Large intestine (tissue), 3 donors: ENCODE data around the gene TTC32. TPM values are rescaled to one million over a fixed set of nuclear protein-coding genes. Genes with fewer than 3 reads are reported as not detected.
"Not testable (repeated sequence)": the region's sequence is repeated elsewhere in the genome, so short reads cannot be mapped to it uniquely, and the experiment has no call there.

Source experiments
- DNase-seq, 2 donors: peaks; one replicate each; pipeline versions ENCODE4 v3.0.0 to v3.0.0-alpha.2; 2013
- H3K27ac ChIP-seq: one replicate; pipeline ENCODE4 v1.5.1; 2013; ENCODE audit warnings: low read length
- H3K27me3 ChIP-seq: 2 replicates; pipeline ENCODE4 v1.6.1; 2013; ENCODE audit warnings: low read length; ENCODE audit not compliant: control insufficient read depth, insufficient read depth
- H3K36me3 ChIP-seq: 2 replicates; pipeline ENCODE4 v1.6.1; 2013; ENCODE audit warnings: low read length; ENCODE audit not compliant: control insufficient read depth, insufficient read depth
- H3K4me1 ChIP-seq: one replicate; pipeline ENCODE4 v1.6.1; 2013; ENCODE audit warnings: low read length; ENCODE audit not compliant: control insufficient read depth, insufficient read depth
- H3K4me3 ChIP-seq: one replicate; pipeline ENCODE4 v1.5.1; 2013; ENCODE audit warnings: low read length
- H3K9me3 ChIP-seq: one replicate; pipeline ENCODE4 v1.6.1; 2013; ENCODE audit warnings: mild to moderate bottlenecking, low read depth, low read length, moderate library complexity; ENCODE audit not compliant: control insufficient read depth
- WGBS: methylation state at CpG from one replicate; pipeline ENCODE4 v1.1.5; 2013; ENCODE audit warnings: low lambda C conversion rate; ENCODE audit not compliant: insufficient coverage; 5-methylcytosine and 5-hydroxymethylcytosine counted together
- polyA plus RNA-seq: library from polyadenylated mRNA; unstranded; fragments of 120-200 nt; gene quantifications from one replicate; pipeline ENCODE4 v1.2.1, GENCODE V29; 2013

TTC32 gene
- polyA plus RNA-seq, 1 donor: 24.0 TPM

GRCh38 chr2:19899985-19900930 lies 1.5 kb downstream of the TTC32 start:
- Histone ChIP-seq H3K27me3 (no peaks in the 10 kb centered on the region), H3K4me1 (peaks cover 2% of the 10 kb centered on the region), H3K9me3 (no peaks in the 10 kb centered on the region), H3K4me3 (peak overlapping the region; percentile 88), H3K27ac (peak overlapping the region; percentile 94), H3K36me3 (no peaks in the 10 kb centered on the region)
- 38% methylated on average over 4 of the region's 11 CpGs for WGBS
- peak; percentile 11 to 57 for DNase-seq

- Histone ChIP-seq H3K4me1 (peaks cover 2% of the 10 kb centered on the region), H3K4me3 (no peak overlapping the region), H3K9me3 (no peaks in the 10 kb centered on the region), H3K27me3 (no peaks in the 10 kb centered on the region), H3K27ac (no peak overlapping the region), H3K36me3 (no peaks in the 10 kb centered on the region)
- whole genome bisulfite sequencing: 80% methylated on average over 2 of the region's 7 CpGs
- no peak for DNase-seq
These were observed 3.0 kb downstream of the TTC32 start for GRCh38 chr2:19898592-19899329.

- Histone ChIP-seq H3K4me3 (no peak overlapping the region), H3K27me3 (no peaks in the 10 kb centered on the region), H3K27ac (no peak overlapping the region), H3K36me3 (no peaks in the 10 kb centered on the region), H3K4me1 (peaks cover 2% of the 10 kb centered on the region), H3K9me3 (no peaks in the 10 kb centered on the region)
- WGBS: 79% methylated on average over 3 of the region's 5 CpGs
- no peak for DNase-seq
These were observed 4.0 kb downstream of the TTC32 start for GRCh38 chr2:19897623-19898245.

GRCh38 chr2:19895535-19895934 lies 6.2 kb downstream of the TTC32 start:
- Histone ChIP-seq H3K36me3 (no peaks in the 10 kb centered on the region), H3K4me1 (peaks cover 2% of the 10 kb centered on the region), H3K27ac (no peak overlapping the region), H3K4me3 (no peak overlapping the region), H3K9me3 (no peaks in the 10 kb centered on the region), H3K27me3 (no peaks in the 10 kb centered on the region)
- no peak for DNase-seq
- WGBS: 56% methylated on average over 1 of the region's 3 CpGs

GRCh38 chr2:19894134-19894792 lies 7.5 kb downstream of the TTC32 start:
- Histone ChIP-seq H3K9me3 (no peaks in the 10 kb centered on the region), H3K4me1 (peaks cover 2% of the 10 kb centered on the region), H3K27me3 (no peaks in the 10 kb centered on the region), H3K27ac (no peak overlapping the region), H3K4me3 (no peak overlapping the region), H3K36me3 (no peaks in the 10 kb centered on the region)
- WGBS: 88% methylated on average over 3 of the region's 4 CpGs
- DNase-seq: no peak

- no peak overlapping the region for H3K27ac ChIP-seq
- no peak for DNase-seq
- H3K27me3 ChIP-seq: no peaks in the 10 kb centered on the region
- no peak overlapping the region for H3K4me3 ChIP-seq
- WGBS: 100% methylated on average over 1 of the region's 4 CpGs
- H3K9me3 ChIP-seq: no peaks in the 10 kb centered on the region
- H3K4me1 ChIP-seq: no peaks in the 10 kb centered on the region
- no peaks in the 10 kb centered on the region for H3K36me3 ChIP-seq
These were observed 8.2 kb downstream of the TTC32 start for GRCh38 chr2:19893520-19894133.

- not testable (repeated sequence) for H3K9me3 ChIP-seq, H3K27ac ChIP-seq, H3K27me3 ChIP-seq, H3K4me3 ChIP-seq, H3K4me1 ChIP-seq, H3K36me3 ChIP-seq, DNase-seq
- no CpG with 5 or more reads among the region's 4 CpGs for WGBS
These were observed 9.8 kb downstream of the TTC32 start for GRCh38 chr2:19891971-19892370.

GRCh38 chr2:19890104-19890503 lies 11.7 kb downstream of the TTC32 start:
- H3K27ac ChIP-seq: no peak overlapping the region
- no peaks in the 10 kb centered on the region for H3K9me3 ChIP-seq
- H3K36me3 ChIP-seq: no peaks in the 10 kb centered on the region
- no peak for DNase-seq
- no peaks in the 10 kb centered on the region for H3K4me1 ChIP-seq
- WGBS: no CpG with 5 or more reads among the region's 3 CpGs
- no peak overlapping the region for H3K4me3 ChIP-seq
- no peaks in the 10 kb centered on the region for H3K27me3 ChIP-seq

GRCh38 chr2:19888831-19889230 lies 13.0 kb downstream of the TTC32 start:
- no peak overlapping the region for H3K27ac ChIP-seq
- H3K4me1 ChIP-seq: no peaks in the 10 kb centered on the region
- WGBS: no CpG with 5 or more reads among the region's 4 CpGs
- H3K27me3 ChIP-seq: no peaks in the 10 kb centered on the region
- H3K4me3 ChIP-seq: no peak overlapping the region
- no peak for DNase-seq
- no peaks in the 10 kb centered on the region for H3K36me3 ChIP-seq
- no peaks in the 10 kb centered on the region for H3K9me3 ChIP-seq
